Stimulated activated CD4-positive, alpha-beta T cell treated with anti-CD3 and anti-CD28 coated beads, Interleukin-15, amount 100 ng/mL, for 1 hour (primary cell): ENCODE data around the gene CD37.
"Not testable (repeated sequence)": the region's sequence is repeated elsewhere in the genome, so short reads cannot be mapped to it uniquely, and the experiment has no call there.

Experiments used
- DNase-seq, 2 donors: peaks; one replicate each; pipeline ENCODE4 v3.0.0-alpha.2; 2020; ENCODE audit warnings: low read depth in 1 of 2, low spot score in 1 of 2

CD37 gene

GRCh38 chr19:49335071-49335783 lies at the start of gene CD37:
Gene CD37 (plus strand): TSS chr19:49335406. CDS start chr19:49335541, 135 bp downstream.
- DNase-seq = peak in 1 of 2 donors; percentile 27

DNA sequence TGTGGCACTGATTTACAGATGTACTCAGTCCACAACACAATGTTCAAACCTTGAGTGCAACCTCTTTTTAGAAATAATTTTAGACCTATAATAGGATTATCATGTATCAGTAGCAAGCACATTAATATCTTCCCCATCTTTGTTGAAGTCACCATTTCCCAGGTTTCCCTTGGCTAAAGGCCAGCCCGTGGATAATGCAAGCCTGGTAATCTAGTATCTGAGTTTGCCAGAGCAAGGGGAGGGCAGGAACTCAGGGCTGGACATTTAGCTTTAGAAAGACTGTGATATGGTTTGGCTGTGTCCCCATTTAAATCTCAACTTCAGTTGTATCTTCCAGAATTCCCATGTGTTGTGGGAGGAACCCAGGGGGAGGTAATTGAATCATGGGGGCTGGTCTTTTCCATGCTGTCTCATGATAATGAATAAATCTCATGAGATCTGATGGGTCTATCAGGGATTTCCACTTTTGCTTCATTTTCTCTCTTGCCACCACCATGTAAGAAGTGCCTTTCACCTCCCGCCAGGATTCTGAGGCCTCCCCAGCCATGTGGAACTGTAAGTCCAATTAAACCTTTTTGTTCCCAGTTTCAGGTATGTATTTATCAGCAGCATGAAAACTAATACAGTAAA lies 48.0 kb upstream of the CD37 start:
- DNase-seq = no peak

- DNase-seq = not testable (repeated sequence)
Measured at GRCh38 chr19:49288205-49288604, 47.0 kb upstream of the CD37 start.

GRCh38 chr19:49289286-49289685 lies 45.9 kb upstream of the CD37 start:
- DNase-seq = not testable (repeated sequence)

DNA sequence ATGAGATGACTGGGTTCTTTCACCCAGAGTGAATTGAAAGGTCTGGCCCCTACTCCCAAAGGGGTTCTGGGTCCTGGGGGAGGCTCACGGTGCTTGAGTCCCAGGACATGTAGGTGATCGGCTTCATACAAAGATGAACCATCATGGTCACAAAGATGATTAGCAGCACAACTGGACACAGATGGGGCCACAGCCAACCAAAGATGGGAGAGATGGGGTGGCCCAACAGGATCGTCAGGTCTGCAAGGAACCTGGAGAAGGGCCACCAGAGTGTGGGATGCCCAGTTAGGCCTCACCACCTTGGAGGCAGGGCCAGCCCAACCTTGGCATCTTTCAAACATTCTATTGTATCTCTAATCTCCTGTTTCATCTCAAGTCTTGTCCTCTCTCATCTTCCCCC lies 44.7 kb upstream of the CD37 start:
- no peak for DNase-seq

DNA sequence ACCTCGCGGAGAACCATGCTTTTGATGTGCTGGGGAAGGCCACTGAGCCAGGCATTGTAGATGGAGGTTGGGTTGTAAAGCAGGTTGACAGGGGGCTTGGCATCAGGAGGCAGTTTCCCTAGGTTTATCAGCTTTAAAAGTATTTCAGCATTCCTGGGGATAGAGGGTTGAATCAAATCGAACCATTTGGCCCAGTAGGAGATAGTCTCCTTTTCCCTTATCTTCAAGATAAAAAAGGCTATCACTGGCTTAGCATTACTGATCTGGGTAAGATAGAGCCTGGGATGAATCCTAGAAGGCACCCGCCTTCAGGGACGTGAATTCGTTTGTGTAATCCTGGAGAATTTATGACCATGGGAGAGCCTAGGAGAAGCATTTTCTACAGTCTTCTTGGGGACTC lies 40.8 kb upstream of the CD37 start:
- DNase-seq = no peak

DNA sequence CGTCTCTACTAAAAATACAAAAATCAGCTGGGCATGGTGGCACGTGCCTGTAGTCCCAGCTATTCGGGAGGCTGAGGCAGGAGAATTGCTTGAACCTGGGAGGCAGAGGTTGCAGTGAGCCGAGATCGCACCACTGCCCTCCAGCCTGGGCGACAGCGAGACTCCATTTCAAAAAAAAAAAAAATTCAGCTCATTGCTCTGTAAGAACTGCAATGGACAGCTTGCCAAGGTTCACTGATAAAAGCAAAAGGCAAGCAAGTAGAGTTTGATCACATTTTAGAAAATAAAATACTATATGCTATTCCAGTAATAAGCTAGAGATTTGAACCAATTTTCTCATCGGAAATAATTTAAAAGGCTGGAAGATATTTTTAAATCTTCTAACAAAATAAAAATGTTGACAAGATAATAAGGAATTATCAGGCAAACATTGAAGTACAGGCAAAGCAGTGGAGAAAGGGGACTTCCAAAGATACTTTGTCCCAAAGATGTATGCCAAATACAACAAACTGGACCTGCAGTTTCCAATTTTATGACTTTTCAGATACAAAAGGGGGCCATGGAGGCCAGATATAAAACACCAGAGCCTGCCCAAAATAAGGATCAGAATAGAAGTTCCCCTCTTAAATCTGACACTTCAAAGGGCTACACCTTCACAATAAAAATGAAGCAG lies 39.9 kb upstream of the CD37 start:
- DNase-seq = no peak

DNA sequence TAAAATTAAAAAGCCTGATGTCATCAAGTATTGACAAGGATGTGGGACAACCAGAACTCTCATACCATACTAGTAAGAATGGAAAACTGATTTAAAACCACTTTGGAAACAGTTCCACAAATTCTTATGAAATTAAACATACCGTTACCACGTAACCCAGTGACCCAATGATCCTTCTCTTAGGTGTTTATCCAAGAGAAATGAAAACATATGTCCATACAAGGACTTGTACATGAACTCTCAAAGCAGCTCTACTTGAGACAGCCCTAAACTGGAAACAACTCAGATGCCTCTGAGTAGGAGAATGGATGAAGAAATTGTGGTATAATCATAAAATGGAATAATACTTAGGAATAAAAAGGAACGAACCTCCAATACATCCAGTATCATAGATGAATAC lies 37.8 kb upstream of the CD37 start:
- no peak for DNase-seq

DNA sequence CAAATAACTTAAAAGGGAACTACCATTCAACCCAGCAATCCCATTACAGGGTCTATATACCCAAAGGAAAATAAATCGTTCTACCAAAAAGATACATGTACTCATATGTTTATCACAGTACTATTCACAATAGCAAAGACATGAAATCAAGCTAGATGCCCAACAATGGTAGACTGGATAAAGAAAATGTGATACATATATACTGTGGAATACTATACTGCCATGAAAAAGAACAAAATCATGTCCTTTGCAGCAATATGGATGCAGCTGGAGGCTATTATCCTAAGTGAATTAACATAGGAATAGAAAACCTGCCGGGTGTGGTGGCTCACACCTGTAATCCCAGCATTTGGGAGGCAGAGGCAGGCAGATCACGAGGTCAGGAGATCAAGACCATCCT lies 36.6 kb upstream of the CD37 start:
- DNase-seq = not testable (repeated sequence)

- DNase-seq = peak; percentile 54 to 74
Measured at GRCh38 chr19:49301165-49301865, 33.9 kb upstream of the CD37 start.

DNA sequence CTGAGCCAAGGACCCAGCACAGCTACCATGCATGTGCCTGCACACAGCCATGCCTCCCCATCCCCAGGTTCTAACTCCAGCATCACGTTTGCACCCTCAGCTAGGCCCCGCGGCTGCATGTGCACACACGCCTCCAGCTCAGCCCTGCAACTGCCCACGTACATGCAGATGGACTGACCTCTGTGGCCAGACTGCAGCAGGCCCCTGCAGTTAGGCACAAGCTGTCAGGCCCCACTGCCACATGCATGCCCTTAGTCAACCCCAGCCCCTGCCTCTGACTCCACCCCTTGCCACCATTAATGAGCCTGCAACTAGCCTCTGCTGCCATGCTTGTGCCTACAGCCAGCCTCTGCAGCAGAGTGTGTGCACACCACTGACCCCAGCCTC lies 33.3 kb upstream of the CD37 start:
- DNase-seq = no peak

DNA sequence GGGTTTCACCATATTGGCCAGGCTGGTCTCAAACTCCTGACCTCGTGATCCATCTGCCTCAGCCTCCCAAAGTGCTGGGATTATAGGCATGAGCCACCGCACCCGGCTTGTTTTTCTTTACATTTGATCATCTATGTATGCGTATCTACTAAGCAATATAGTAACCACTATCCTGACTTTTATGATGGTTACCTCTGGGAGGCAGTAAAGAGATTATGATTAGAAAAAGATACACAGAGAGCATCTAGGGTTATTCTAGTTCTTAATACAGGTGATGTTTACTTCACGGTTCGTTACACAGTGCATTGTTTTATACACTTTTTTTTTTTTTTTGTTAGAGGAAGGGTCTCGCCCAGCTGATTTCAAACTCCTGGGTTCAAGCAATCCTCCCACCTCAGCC lies 28.5 kb upstream of the CD37 start:
- DNase-seq = not testable (repeated sequence)

DNA sequence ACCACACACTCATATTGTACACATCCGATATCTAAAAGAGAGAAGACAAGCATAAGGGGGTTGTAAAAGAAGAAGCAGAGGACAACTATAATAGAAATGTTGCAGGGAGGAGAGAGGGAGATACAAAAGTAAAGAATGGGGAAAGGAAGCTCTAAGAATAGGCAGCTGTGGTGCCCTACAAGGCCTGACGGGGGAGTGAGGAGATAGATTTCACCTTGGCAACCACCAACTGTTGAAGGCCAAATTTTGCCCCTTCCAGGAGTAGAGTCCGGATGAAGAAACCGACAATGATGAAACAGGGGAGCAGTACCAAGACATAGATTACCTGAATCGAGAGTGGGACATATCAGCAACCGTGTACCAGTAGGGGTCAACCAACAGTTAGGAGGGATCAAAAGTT lies 26.1 kb upstream of the CD37 start:
- no peak for DNase-seq

DNA sequence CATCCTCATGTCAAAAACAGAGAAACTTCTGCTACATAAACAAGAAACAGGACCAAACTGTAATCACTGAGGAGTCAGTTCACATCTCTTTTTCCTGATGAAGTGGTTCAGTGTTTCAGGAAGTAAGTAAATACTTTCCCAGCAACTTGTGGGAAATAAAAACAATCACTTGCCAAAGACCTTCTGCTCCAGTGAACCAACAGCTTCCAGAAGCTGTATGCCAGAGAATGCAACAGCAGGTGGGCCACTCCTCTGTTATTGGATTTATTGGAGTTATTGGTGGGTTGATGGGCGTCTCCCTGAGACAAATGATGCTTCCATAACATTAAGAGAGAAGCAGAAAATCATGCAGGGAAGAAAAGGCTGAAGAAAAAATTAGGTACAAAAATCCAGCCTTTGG lies 20.1 kb upstream of the CD37 start:
- no peak for DNase-seq

- DNase-seq = no peak
Measured at GRCh38 chr19:49316284-49316683, 18.9 kb upstream of the CD37 start.

- no peak for DNase-seq
Measured at GRCh38 chr19:49318296-49318695, 16.9 kb upstream of the CD37 start.

DNA sequence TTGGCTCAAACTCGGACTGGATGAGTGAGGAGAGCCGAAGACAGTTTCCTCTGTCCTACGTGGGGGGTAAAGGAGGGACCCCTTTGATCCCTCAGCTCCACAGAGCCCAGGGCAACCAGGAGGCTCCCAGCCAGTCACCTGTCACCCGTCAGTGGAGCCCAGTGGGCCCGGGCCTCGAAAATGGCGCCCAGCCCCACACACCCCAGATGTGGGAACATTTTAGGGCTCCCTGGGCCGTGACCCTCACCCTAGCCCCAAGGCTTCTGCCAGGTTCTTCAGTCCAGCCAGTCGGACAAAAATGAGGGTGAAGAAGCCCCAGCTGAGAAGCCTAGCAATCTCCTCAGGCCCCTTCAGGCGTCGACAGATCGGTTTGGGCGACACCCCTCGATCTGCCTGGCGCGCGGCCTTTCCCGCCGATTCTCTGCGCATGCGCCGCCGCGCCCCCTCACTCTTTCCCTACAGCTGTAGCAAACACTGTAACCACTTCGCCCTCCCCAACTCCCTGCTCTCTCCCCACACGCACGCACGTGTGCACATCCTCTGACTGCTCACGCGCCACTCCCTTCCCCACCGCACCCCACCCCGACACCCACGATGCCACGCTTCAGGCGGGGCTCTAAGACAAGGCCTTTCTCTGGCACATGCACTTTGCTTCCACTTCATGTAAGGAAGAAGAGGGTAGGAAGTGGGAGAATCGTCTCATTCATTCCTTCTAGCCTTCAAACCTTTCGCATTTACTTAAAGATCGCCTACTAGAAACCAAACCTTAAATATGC lies 10.2 kb upstream of the CD37 start, which contains the start of gene SLC6A16:
SLC6A16 (minus strand) TSS at position 391 of the 776 bp plus-strand sequence. CDS start 13,844 bp downstream, outside the sequence.
- no peak for DNase-seq

GRCh38 chr19:49325756-49326155 lies 9.4 kb upstream of the CD37 start:
- DNase-seq = not testable (repeated sequence)

DNA sequence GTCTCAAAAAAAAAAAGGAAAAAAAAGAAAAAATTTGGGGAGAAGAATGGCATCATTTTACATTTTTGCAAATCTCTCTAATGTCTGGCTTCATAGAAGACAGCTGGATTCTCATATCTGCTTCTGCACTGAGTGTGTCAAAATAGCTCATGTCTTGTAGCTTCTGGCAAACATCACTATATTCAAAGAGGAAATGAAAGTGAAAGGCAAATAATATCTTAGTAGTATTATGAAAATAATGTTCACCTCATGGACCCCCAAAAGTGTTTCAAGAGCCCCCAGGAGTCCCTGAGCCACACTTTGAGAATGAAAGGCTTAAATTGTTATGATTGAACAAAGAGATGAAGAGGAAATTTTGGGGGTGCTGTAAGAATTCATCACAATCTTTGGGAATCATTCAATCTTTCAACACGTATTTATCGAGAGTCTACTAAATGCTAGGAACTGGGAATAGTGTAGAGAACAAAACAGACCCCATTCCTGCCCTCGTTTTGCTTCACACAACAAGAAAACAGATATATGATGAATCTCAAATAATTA lies 9.0 kb upstream of the CD37 start:
- no peak for DNase-seq

DNA sequence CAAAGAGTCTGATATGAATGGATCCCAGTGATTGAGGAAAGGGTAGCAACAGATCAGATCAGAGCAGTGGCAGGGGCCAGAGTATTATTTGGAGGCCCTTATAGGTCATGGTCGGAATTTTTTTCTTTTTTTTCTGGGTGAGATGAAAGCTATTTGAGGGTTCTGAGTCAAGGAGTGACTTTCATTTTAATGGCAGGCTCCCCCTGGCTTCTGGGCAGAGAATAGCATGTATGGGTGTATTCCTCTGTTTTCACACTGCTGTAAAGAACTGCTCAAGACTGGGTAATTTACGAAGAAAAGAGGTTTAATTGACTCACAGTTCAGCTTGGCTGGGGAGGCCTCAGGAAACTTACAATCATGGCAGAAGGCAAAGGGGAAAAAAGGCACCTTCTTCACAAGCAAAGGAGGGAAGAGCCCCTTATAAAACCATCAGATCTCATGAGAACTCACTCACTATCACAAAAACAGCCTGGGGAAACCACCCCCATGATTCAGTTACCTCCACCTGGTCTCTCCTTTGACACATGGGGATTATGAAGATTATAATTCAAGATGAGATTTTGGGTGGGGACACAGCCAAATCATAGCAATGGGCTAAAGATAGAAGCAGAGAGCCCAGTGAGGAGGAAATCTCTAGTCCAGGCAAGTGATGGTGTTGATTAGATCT lies 7.2 kb upstream of the CD37 start:
- DNase-seq = no peak
